Keratinocyte (primary cell): ENCODE data around the gene FNDC8.

ENCODE experiments used
- EZH2 ChIP-seq: IDR thresholded peaks from one replicate; pipeline ENCODE4 v1.6.1; 2012; ENCODE audit warnings: inconsistent platforms, mild to moderate bottlenecking, low read length, moderate library complexity
- TF ChIP-seq, protein P1 (sequence below), 3 experiments: IDR thresholded peaks in 1 of 3; conservative IDR thresholded peaks in 1 of 3; optimal IDR thresholded peaks in 1 of 3; 2 replicates in 2 of 3; 3 replicates in 1 of 3; pipeline versions ENCODE3 to v1.5.1; 2011; ENCODE audit warnings: low read length in 3 of 3, mild to moderate bottlenecking in 3 of 3, moderate library complexity in 2 of 3, control low read depth in 1 of 3, inconsistent platforms in 1 of 3; ENCODE audit not compliant: insufficient read depth in 2 of 3; ENCODE audit errors: extremely low read depth in 1 of 3

DNA sequence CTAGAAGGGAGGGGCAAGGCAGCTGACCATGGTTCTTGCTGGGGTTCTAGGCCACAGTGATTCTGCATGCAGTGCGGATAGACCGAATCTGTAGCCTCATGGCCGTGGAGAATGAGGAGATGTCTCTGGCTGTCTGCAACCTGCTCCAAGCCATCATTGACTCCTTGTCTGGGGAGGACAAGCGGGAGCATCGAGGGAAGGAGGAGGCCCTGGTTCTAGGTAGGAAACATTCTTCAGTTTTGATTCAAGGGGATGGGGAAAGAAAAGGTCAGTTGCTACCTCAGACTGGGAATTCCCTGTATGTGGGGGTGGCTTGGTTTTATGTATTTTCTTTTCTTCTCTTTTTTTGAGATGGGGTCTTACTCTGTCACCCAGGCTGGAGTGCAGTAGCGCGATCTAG lies 33.8 kb downstream of the FNDC8 start:
- TF ChIP-seq, protein P1, sequence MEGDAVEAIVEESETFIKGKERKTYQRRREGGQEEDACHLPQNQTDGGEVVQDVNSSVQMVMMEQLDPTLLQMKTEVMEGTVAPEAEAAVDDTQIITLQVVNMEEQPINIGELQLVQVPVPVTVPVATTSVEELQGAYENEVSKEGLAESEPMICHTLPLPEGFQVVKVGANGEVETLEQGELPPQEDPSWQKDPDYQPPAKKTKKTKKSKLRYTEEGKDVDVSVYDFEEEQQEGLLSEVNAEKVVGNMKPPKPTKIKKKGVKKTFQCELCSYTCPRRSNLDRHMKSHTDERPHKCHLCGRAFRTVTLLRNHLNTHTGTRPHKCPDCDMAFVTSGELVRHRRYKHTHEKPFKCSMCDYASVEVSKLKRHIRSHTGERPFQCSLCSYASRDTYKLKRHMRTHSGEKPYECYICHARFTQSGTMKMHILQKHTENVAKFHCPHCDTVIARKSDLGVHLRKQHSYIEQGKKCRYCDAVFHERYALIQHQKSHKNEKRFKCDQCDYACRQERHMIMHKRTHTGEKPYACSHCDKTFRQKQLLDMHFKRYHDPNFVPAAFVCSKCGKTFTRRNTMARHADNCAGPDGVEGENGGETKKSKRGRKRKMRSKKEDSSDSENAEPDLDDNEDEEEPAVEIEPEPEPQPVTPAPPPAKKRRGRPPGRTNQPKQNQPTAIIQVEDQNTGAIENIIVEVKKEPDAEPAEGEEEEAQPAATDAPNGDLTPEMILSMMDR (optimal IDR thresholded peaks at IDR 0.05 in 1 of 3, IDR thresholded peaks at IDR 0.05 in 1 of 3, conservative IDR thresholded peaks at IDR 0.05 in 1 of 3; ENCODE audit: extremely low read depth in 1 of 3, insufficient read depth in 2 of 3, low read length in 3 of 3) = no peak
- no peak for TF ChIP-seq EZH2
